ENCODE results near the gene YDJC.
"Not testable (repeated sequence)": the region's sequence is repeated elsewhere in the genome, so short reads cannot be mapped to it uniquely, and the experiment has no call there.

Gene YDJC

GRCh38 chr22:21631025-21631424 is 1.2 kb upstream of the YDJC start:
- DNase-seq (ENCODE audit: low spot score), result no peak

GRCh38 chr22:21628386-21629254 is 1.2 kb downstream of the YDJC start:
- DNase-seq (ENCODE audit: low spot score), result no peak

- DNase-seq (ENCODE audit: low spot score), result no peak
Observed at GRCh38 chr22:21626735-21627469, 2.9 kb downstream of the YDJC start.

- no peak for DNase-seq (ENCODE audit: low spot score)
Observed at GRCh38 chr22:21626073-21626734, 3.6 kb downstream of the YDJC start.

- no peak for DNase-seq (ENCODE audit: low spot score)
Observed at GRCh38 chr22:21624880-21625791, 4.7 kb downstream of the YDJC start.

GRCh38 chr22:21624120-21624879 is 5.5 kb downstream of the YDJC start:
- DNase-seq (ENCODE audit: low spot score), result no peak

GRCh38 chr22:21623648-21623970 is 6.2 kb downstream of the YDJC start:
- DNase-seq (ENCODE audit: low spot score), result no peak

- no peak for DNase-seq (ENCODE audit: low spot score)
Observed at GRCh38 chr22:21622919-21623647, 6.7 kb downstream of the YDJC start.

GRCh38 chr22:21622011-21622918 is 7.6 kb downstream of the YDJC start:
- DNase-seq (ENCODE audit: low spot score), result no peak

- no peak for DNase-seq (ENCODE audit: low spot score)
Observed at GRCh38 chr22:21621025-21621424, 8.8 kb downstream of the YDJC start.

- not testable (repeated sequence) for DNase-seq (ENCODE audit: low spot score)
Observed at GRCh38 chr22:21617337-21617736, 12.5 kb downstream of the YDJC start.

- no peak for DNase-seq (ENCODE audit: low spot score)
Observed at GRCh38 chr22:21615731-21616130, 14.1 kb downstream of the YDJC start.

- DNase-seq (ENCODE audit: low spot score), result no peak
Observed at GRCh38 chr22:21613553-21614233, 16.1 kb downstream of the YDJC start.

- DNase-seq (ENCODE audit: low spot score), result no peak
Observed at GRCh38 chr22:21612858-21613257, 17.0 kb downstream of the YDJC start.

- DNase-seq (ENCODE audit: low spot score), result no peak
Observed at GRCh38 chr22:21611210-21611977, 18.4 kb downstream of the YDJC start.

GRCh38 chr22:21609556-21610157 is 20.2 kb downstream of the YDJC start:
- not testable (repeated sequence) for DNase-seq (ENCODE audit: low spot score)

- DNase-seq (ENCODE audit: low spot score), result no peak
Observed at GRCh38 chr22:21606775-21607174, 23.0 kb downstream of the YDJC start.

Measured in HuH-7.5 (cell line).